ENCODE measurements around the gene TXNRD3. TPM values are rescaled to one million over a fixed set of nuclear protein-coding genes. Genes with fewer than 3 reads are reported as not detected.
A peak's percentile ranks its signal among the peaks of the same experiment; 100 is the strongest.

The TXNRD3 gene
- total RNA-seq, 1 donor from 2014 or later, result 4.1 TPM

DNA sequence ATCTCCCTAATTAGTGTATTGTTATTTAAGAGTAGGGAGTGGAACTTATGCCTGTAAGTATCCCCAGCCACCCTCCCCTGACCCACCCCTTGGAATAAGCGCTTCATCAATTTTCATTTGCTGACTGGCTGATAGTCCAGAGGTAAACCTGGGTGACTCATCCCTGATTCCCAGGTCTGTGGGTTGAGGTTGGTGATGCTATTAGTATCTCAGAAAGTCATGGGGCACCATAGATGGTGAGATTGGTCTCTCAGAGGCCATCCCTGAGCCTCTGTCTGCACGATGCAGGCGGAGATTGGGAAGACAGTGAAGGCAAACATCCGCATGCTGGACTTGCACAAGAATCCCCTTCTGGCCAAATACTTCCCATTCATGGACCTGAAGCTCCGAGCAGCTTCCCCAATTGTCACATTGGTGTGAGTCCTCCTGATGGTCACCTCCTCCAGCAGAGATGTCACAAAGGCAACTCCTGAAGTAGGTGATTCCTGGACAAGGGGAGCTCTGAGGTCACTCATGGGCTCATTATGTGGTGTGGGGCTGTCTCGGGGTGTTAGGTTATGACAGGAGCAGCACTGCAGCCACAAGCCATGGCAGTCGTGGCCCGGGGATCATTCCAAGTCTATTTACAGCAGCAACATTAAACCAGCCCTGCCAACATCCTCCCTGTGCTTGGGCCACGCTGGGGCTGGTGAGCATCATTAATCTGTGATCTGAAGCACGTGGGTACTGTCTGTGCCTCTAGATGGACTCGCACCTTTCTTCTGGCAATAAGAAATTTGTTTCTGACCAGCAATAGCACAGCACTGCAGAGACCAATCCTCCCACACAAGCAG lies 6.8 kb upstream of the TXNRD3 start:
- intact Hi-C loops (cut with micrococcal nuclease), result no loop called here
- peaks cover 4% of the 10 kb centered on the region for H3K4me1 ChIP-seq
- peak; percentile 31 for DNase-seq

DNA sequence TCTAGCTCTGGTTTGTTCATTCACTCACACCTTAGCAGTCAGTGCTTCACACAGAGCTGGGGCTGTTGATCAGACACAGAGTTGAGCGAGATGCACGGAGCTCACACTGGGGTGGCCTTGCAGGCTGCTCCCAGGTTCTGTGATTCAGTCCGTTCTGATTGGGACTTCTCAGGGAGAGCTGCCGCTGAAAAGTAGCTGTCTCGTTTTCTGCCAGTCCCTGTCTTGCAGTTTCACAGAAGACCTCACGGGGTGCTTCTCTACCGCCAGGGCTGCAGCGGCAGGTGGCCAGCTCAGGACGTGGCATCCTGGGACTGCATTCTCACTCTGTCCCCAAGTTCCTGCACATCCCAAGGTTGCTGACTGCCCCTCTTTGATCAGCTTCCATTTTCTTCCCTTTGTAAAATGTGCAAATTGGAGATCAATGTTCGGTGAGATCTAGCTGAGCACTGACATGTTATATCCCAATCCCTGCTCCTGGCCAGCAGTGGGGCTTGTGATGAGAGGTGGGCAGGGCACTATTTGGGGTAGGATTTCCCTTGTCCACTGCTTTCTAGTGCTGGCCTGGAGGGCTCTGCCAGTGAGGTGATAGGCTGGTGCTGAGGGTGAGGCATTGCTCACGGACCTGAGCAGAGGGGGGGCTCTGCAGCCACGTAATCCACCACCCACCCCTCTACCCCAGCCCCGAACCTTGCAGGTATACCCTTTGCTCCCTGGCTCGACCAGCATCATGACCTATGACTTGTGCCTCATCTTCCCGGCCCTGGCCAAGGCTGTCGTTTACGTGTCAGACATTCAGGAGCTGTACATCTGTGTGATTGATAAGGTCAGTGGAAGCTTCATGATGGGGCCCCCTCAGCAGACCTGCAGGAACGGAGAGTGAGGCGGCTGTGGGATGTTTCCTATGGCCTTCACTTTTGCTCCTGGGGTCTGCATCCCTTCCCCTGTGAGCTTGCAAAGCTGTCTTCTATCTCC lies 5.3 kb upstream of the TXNRD3 start:
- no peak overlapping the region for H3K27ac ChIP-seq (replicated peaks)
- no peak for DNase-seq
- H3K9me3 ChIP-seq (replicated peaks), result no peaks in the 10 kb centered on the region
- H3K27me3 ChIP-seq (ENCODE audit: low read depth), result peaks cover 49% of the 10 kb centered on the region
- TF ChIP-seq, protein P1, sequence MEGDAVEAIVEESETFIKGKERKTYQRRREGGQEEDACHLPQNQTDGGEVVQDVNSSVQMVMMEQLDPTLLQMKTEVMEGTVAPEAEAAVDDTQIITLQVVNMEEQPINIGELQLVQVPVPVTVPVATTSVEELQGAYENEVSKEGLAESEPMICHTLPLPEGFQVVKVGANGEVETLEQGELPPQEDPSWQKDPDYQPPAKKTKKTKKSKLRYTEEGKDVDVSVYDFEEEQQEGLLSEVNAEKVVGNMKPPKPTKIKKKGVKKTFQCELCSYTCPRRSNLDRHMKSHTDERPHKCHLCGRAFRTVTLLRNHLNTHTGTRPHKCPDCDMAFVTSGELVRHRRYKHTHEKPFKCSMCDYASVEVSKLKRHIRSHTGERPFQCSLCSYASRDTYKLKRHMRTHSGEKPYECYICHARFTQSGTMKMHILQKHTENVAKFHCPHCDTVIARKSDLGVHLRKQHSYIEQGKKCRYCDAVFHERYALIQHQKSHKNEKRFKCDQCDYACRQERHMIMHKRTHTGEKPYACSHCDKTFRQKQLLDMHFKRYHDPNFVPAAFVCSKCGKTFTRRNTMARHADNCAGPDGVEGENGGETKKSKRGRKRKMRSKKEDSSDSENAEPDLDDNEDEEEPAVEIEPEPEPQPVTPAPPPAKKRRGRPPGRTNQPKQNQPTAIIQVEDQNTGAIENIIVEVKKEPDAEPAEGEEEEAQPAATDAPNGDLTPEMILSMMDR (IDR thresholded peaks at IDR 0.05; ENCODE audit: borderline replicate concordance), result peak; percentile 58
- intact Hi-C loops (cut with micrococcal nuclease), result no loop called here
- H3K36me3 ChIP-seq, result no peaks in the 10 kb centered on the region
- peaks cover 4% of the 10 kb centered on the region for H3K4me1 ChIP-seq
- no peak overlapping the region for H3K4me3 ChIP-seq

More for the DNA sequence above, 6.8 kb upstream of the TXNRD3 start:
- no peak overlapping the region for H3K4me3 ChIP-seq
- H3K27me3 ChIP-seq (ENCODE audit: low read depth), result peaks cover 60% of the 10 kb centered on the region
- no peaks in the 10 kb centered on the region for H3K9me3 ChIP-seq (replicated peaks)
- no peaks in the 10 kb centered on the region for H3K36me3 ChIP-seq
- no peak overlapping the region for H3K27ac ChIP-seq (replicated peaks)
- TF ChIP-seq, protein P1 (IDR thresholded peaks at IDR 0.05; ENCODE audit: borderline replicate concordance), result no peak

DNA sequence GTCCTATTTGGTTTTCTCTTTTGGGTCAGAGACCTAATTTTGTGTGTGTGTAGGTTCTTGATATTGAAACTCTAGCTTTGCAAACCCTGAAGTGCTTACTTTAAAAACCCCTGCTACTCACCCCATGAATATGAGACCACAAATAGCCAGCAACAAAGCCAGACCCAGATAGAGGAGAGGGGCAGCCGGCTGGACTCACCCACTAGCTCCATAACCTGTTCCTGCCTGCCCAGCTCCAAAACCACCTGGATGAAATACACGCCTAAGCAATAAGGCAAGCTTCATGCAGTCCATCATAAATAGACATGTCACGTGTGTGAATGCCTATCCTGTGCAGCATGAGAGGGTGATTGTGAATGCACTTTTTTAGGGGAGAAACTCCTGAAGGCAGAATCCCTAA lies 3.7 kb upstream of the TXNRD3 start:
- intact Hi-C loops (cut with micrococcal nuclease), result no loop called here
- TF ChIP-seq, protein P1 (IDR thresholded peaks at IDR 0.05; ENCODE audit: borderline replicate concordance), result no peak
- no peak overlapping the region for H3K27ac ChIP-seq (replicated peaks)
- H3K4me1 ChIP-seq, result peaks cover 15% of the 10 kb centered on the region
- no peaks in the 10 kb centered on the region for H3K9me3 ChIP-seq (replicated peaks)
- DNase-seq, result no peak
- no peaks in the 10 kb centered on the region for H3K36me3 ChIP-seq
- H3K27me3 ChIP-seq (ENCODE audit: low read depth), result peaks cover 47% of the 10 kb centered on the region
- H3K4me3 ChIP-seq, result no peak overlapping the region

DNA sequence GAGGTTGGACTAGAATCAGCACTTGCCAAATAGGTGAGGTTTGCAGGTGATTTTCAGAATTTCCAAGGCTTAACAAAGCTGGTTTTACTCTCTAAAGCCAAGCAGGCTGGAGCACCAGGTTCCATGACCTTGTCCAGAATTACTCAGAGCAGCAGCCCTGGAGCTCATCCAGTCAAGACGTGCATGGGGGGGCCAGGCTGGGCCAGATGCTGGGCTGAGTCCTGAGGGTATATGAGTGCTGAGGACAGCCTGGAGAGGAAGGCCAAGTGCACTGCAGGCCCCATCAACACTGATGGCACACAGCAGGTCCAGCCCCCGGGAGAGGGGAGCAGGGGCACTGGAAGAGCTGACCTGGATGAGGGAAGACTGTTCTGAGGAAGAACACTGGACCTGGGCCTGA lies 3.0 kb upstream of the TXNRD3 start:
- DNase-seq, result no peak
- TF ChIP-seq, protein P1 (IDR thresholded peaks at IDR 0.05; ENCODE audit: borderline replicate concordance), result no peak
- Histone ChIP-seq H3K27me3 (ENCODE audit: low read depth) (peaks cover 40% of the 10 kb centered on the region), H3K4me3 (no peak overlapping the region), H3K9me3 (replicated peaks) (no peaks in the 10 kb centered on the region), H3K27ac (replicated peaks) (no peak overlapping the region), H3K4me1 (peaks cover 18% of the 10 kb centered on the region), H3K36me3 (no peaks in the 10 kb centered on the region)
- intact Hi-C loops (cut with micrococcal nuclease), result no loop called here

DNA sequence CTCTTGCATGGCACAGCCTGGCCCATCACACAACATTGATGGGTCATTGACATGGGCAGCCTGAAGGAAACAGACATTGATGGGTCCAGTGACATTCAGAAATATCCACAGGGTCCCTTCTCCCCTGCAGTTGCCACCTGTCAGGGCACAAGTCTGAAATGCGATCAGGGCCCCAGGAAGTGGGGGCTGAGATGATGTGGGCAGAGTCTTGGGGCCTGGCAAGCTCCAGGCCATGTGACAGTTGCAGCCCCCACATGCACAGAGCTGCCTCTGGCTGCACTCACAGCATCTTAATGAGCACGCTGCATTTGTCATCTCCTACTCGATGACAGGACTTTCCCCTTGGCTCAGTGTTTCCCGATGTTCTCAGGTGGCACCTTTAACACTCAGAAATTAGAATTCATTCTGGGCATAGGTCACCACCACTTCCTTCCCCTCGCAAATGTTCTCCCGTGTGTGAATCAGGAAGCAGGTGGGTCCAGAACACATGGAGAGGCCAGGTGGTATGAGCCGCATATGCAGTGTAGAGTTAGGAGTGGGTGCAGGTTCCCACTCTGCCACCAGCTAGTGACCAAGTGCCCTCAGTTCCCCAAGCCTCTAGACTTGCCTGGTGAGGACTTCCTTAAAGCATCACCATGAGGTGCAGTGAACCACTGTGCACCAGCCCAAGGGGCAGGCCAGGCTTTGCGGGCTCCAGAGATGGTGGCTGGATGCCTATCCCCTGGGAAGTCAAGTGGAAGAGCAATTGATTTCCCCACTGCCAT lies 1.6 kb upstream of the TXNRD3 start:
- Histone ChIP-seq H3K27me3 (ENCODE audit: low read depth) (peaks cover 27% of the 10 kb centered on the region), H3K9me3 (replicated peaks) (no peaks in the 10 kb centered on the region), H3K4me3 (no peak overlapping the region), H3K36me3 (no peaks in the 10 kb centered on the region), H3K27ac (replicated peaks) (no peak overlapping the region), H3K4me1 (peaks cover 15% of the 10 kb centered on the region)
- TF ChIP-seq, protein P1 (IDR thresholded peaks at IDR 0.05; ENCODE audit: borderline replicate concordance), result no peak
- intact Hi-C loops (cut with micrococcal nuclease), result no loop called here
- DNase-seq, result no peak

Measured in left ventricle myocardium inferior (tissue), 1 donor.